Activated effector memory CD4-positive, alpha-beta T cell treated with Interleukin-2 at 50 U/mL for 16 hours (primary cell): ENCODE measurements around the gene CCS.
"Not testable (repeated sequence)": the region's sequence is repeated elsewhere in the genome, so short reads cannot be mapped to it uniquely, and the experiment has no call there.

Experiments used
- DNase-seq: peaks from one replicate; pipeline ENCODE4 v3.0.0-alpha.2; 2020

The CCS gene, protein sequence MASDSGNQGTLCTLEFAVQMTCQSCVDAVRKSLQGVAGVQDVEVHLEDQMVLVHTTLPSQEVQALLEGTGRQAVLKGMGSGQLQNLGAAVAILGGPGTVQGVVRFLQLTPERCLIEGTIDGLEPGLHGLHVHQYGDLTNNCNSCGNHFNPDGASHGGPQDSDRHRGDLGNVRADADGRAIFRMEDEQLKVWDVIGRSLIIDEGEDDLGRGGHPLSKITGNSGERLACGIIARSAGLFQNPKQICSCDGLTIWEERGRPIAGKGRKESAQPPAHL

DNA sequence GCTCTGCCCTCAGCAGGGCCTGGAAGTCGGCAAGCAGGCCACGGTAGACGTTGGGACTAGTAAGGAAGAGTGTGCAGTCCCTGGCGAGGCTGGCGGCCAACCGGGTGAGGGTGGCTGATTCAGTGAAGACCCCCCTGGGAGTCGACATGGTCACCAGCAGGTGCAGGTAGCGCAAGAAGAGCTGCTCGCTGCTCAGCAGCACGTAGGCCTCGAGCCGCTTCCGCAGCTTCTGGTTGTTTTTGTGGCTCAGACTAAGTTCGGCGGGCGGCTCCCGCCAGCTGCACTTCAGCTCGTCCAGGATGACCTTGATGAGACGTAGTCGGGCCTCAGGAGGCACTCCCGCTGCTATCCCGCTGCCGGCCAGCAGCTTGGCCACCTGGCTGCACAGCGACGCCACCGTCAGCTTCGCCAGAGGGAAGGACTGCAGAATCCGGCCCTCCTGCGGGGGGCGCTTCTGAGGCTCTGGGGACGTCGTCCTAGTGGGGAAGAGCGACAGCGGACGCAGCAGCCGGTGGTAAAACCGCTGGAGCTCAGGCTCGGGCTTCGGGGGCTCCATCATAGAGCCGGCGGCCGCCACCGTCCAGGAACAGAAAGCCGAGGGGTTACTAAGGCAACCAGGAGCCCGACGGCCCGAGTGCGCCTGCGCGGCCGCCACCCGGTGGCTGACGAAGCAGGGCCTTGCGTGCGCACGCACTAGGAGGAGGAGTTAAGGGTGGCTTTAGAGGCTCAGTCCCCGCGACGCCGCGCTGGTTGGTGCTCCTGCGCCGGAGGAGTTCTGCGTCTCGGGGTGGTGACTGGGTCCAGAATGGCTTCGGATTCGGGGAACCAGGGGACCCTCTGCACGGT, at the start of gene CCS, which contains the start of gene CCDC87:
Gene CCS, plus strand, starts transcription at position 729 of the 846 bp plus-strand sequence. Its CDS starts 77 bp downstream, at position 806.
Gene CCDC87, minus strand, starts transcription at position 607 of the 846 bp plus-strand sequence. Its CDS starts 48 bp downstream, at position 559.
- peak; percentile 97 for DNase-seq

DNA sequence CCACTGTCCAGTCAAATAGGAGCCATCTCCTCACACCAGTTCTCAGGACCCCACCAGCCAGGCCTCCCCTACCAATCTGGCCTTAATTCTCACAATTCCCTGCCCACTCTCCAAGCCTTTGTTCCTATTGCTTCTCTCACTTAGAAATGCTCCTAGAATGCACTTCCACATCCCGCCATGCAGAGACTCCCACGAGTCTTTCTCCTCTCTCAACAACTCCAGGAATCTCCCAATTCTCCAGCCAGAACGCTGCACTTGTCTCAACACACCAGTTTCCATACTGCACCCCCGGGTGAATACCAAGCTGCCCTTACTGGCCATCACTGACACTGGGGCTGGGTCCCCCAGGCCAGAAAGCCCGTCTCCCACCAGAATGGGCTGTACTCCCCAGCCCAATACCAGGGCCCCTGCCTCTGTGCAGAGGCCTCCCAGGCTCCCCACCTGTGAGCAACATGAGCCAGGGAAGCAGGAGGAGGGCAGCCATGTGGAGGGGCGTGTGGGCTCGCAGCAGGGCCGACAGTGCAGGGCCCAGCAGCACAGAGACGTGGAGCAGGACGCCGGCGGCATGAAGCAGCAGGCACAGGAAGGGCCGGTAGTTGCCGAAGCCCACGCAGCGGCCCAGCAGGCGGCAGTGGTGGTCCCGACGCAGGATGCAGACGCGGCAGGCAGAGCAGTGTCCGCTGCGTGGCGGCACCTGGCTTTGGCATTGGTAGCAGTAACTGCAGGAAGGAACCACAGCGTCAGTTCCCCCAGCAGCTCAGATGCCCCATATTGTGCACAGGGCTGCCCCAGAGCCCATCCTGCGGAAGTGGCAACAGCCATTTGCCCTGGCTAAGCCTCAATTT, 49.5 kb upstream of the CCS start:
- DNase-seq, result peak; percentile 60

DNA sequence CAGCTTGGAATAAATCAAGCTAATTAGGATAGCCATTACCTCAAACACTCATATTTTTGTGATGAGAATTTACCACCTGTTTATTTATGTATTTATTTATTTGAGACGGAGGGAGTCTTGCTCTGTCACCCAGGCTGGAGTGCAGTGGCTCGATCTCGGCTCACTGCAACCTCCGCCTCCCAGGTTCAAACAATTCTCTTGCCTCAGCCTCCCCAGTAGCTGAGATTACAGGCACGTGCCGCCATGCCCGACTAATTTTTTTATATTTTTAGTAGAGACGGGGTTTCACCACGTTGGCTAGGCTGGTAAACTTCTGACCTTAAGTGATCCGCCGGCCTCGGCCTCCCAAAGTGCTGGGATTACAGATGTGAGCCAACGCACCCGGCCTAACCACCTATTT, 48.0 kb upstream of the CCS start:
- DNase-seq, result not testable (repeated sequence)

DNA sequence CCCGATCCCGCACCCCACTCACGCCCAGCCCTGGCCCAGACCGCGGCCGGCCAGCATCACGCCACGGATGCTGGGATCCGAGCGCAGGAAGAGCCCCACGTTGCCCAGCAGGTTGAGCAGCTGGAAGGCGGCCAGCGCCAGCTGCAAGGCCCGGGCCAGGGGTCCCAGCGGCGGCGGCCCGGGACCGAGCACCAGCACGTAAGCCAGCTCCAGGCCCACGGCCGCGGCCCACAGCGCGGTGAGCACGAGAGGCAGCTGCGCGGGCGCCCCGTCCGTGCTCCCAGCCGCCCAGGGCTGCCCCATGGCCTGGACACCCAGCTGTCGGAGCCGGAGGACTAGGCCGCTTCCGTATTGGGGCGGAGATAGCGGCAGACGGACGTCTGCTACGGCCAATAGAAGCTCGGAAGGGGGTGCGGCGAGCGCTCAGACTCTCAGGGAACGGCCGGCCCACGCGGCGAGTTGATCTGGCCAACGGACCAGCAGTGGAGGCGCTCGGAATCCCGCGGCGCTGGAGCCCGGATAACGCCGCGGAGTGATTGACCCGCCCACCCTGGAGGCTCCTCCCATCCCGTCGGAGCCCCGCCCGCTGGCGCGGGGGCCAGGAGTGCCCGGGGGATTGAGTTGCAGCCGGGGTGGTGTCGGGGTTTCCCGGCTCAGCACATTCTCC, 47.2 kb upstream of the CCS start, which contains the start of gene ZDHHC24:
Gene ZDHHC24, minus strand, starts transcription at position 348 of the 667 bp plus-strand sequence. Its CDS starts 45 bp downstream, at position 303.
- DNase-seq, result peak; percentile 81

DNA sequence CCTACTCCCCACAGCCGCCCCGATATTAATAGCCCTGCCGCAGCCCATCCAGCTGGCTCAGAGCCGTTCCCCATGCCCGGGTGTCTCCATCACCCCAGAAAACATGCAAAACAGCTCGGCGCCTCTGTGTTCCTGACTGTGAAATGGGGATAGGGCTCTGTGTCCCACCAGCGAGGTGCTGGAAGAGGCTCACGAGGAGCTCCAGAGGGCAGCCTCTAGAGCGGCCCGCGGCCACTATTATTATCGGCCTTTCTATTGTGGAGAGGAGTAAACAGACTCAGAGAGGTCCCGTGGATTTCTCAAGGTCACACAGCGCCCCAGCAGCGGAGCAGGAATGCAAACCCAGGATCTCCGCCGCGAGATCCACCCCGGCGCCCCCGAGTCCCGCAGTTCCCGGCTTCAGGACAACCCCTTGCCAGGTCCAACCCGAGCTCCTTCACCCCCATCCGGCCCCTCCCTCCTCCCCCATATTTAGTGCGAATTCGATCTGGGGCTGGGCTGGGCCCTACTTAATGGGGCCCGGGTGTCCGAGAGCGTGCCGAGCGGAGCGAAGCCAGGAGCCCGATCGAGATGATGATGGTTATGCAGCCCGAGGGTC, 46.5 kb upstream of the CCS start, which contains the start of gene ACTN3:
Gene ACTN3, plus strand, starts transcription at position 536 of the 598 bp plus-strand sequence. Its CDS starts 35 bp downstream, at position 571.
- DNase-seq, result no peak

DNA sequence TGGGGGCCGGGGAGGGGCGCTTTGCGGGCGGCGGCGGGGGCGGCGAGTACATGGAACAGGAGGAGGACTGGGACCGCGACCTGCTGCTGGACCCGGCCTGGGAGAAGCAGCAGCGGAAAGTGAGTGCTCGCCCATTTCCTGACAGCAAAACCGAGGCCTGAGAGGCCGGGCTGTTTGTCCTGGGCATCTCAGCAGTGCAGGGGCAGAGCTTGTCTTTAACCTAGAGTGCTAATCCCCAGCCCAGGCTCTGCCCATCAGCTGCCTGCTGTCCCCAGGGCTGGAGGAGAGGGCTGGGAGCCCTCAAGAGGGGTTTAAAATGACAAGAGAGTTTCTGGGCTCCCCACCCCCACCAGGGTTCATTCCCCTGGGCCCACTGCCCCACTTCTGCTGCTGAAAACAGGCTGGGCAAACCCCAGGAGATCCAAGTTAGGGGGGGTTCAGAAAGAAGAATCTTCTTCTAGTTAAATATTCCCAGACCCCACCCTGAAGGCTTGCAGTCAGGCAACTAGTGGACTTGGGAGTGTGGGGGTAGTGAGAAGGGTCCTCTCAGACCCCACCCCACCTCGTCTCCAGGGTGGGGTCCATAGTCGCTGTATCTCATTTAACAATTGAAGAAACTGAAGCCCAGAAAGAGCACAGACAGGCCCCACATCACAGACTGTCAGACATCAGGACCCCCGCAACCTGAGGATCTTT, 45.9 kb upstream of the CCS start:
- no peak for DNase-seq

DNA sequence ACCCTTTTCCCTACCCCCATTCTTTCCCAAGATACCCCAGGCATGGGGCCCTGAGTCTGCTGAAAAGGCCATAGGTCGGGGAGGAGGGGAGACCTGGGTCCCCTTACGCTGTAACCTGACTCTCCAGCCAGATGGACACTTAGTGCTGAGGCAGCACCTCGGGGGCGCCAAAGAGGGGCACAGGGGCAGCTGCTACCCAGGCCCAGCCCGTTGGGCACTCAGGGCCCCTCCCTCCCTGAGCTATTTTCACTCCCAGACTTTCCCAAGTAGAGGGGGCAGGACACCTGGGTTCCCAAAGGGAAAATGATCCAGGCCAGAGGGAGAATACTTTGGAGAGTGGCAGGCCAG, 45.3 kb upstream of the CCS start:
- no peak for DNase-seq

DNA sequence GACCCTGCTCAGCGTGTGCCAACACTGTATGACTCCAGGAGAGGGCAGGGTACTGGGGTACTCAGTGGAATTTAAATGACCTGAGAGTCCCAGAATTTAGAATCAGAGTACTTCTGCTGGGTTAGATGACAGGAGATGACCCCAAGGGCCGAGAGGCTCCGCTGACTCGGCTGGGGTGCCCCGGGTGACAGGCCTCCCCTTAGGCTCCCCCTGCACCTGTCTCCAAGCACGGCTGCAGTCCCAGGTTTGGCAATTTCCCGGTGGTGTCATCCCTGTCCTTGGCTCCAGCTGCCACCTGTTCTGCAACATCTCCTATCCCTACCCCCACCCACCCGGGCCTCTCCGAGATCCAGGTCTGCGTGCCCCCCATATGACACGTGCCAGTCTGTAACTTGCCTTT, 44.9 kb upstream of the CCS start:
- no peak for DNase-seq

DNA sequence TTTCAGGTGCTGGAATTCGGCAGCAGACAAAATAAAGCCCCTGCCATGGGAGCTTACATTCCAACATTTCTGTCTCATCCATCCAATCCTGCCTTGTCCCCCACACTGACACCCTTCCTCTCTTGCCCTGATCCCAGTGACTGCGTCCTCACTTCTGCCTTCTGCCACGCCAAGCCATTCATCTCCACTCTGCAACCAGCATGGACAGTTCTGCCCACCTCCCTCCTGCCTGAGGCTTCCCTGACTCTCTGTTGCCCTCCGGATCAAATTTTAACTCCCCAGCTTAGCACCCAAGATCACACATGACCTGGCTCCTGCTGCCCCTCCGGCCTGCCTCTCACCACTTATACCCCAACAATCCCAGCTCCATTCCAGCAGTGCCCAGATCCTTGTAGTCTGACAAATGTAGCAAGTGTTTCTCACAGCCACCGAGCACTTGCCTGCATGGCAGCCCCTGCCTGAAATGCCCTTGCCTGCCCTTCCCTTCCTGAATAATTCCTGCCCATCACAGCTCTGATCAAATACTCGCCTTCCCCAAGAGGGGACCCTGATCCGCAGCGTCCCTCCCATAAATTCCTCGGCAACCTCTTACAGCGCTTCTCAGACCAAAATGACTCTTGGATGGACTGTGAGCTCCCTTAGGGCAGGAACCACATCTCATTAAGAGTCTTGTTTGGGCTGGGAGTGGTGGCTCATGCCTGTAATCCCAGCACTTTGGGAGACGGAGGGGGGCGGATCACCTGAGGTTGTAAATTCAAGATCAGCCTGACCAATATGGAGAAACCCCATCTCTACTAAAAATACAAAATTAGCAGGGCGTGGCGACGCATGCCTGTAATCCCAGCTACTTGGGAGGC, 44.0 kb upstream of the CCS start:
- DNase-seq, result no peak

DNA sequence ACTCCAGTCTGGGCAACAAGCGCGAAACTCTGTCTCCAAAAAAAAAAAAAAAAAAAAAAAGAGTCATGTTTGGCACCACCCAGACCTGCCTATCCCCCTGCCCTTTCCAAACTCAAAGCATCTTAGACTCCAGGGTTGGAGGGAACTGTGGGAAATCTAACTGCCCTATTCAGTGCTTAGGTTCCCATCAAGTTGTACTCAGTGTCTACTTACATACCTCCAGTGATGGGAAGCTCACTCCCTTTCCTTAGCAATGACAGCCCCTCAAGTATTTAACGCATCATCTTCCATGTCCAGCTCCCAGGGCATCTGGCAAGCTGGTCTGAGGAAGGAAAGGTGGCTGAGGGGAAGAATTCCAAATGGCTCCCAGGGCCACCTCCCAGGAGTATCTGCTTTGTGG, 43.3 kb upstream of the CCS start:
- no peak for DNase-seq

DNA sequence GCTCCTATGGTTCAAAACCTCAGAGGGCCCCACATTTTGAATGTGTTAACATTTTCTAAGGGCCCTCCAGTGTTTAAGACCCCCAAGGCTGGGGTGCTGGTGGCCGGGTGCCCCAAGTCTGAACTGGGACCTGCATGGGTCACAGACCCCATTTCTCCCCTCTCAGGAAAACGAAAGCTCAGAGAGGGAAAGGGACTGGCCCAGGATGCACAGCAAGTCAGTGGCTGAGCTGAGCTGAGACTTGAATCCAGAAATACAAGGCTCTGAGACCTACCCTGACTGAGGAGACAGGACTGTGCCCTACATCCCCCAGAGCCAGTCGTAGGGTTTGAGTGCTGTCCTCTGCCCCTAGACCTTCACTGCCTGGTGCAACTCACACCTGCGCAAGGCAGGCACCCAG, 42.1 kb upstream of the CCS start:
- no peak for DNase-seq

DNA sequence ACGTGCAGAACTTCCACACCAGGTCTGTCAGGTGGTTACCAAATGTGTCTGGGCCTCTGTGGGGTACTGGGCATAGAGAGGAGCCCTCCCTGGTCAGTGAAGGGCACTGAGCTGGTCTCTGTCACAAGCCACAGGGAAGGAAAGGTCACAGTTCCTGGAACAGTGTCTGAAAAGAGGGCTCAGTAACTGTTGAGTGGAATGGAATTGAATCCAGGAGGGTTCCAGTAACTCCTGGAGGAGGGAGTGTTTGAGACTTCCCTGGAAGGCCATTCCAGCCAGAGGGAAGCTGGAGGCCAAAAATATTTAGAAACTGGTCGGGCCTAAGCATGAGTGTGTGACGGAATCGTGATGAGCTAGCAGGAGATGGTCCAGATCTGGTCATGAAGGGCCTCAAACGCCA, 38.4 kb upstream of the CCS start:
- DNase-seq, result no peak

DNA sequence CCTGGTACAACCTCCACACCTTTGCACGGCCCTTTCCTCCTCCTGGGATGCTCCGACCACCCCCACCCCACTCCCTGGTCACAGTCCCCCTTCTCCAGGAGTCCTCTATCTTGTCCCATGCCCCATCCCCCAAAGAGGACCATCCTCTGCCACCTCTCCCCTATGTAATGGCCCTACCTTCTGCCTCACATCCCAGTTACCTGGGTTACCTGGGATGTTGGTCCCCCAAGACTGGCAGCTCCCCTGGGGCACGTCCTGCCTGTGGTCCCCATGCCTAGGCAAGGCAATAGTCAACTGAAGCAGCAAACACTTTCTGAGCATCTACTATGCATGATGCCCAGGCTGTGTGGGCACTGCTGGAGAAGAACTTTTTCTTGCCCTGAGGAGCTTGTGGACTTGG, 37.6 kb upstream of the CCS start:
- DNase-seq, result no peak

DNA sequence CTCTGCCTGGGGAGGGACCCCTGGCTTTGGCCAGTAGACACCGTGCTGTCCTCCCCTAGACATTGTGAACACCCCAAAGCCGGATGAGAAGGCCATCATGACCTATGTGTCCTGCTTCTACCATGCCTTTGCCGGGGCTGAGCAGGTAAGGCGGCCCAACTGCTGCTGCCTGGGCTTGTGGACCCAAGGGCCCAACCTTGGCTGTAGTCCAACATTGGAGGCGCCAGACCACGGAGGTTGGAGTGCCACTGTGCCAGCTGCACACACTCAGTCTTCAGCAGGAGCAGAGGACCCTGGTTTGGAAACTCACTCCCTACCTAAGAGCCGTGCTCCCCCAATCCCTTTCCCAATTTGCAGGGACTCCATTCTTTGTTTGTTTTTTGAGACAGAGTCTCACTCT, 36.9 kb upstream of the CCS start:
- no peak for DNase-seq

DNA sequence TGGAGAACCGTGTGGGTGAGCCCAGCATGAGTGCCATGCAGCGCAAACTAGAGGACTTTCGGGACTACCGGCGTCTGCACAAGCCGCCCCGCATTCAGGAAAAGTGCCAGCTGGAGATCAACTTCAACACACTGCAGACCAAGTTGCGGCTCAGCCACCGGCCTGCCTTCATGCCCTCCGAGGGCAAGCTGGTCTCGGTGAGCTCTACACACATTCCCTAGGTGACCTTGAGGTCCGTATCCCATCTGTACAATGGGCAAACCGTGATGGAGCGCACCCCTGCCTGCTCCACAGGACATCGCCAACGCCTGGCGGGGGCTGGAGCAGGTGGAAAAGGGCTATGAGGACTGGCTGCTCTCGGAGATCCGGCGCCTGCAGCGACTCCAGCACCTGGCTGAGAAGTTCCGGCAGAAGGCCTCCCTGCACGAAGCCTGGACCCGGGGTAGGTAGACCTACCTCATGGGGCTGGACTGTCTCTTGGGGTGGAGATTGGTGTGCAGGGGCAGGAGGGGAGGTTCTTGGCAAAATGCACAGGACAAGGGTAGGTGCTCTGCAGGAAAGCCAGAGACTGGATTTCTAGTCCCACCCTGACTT, 35.2 kb upstream of the CCS start:
- DNase-seq, result no peak

DNA sequence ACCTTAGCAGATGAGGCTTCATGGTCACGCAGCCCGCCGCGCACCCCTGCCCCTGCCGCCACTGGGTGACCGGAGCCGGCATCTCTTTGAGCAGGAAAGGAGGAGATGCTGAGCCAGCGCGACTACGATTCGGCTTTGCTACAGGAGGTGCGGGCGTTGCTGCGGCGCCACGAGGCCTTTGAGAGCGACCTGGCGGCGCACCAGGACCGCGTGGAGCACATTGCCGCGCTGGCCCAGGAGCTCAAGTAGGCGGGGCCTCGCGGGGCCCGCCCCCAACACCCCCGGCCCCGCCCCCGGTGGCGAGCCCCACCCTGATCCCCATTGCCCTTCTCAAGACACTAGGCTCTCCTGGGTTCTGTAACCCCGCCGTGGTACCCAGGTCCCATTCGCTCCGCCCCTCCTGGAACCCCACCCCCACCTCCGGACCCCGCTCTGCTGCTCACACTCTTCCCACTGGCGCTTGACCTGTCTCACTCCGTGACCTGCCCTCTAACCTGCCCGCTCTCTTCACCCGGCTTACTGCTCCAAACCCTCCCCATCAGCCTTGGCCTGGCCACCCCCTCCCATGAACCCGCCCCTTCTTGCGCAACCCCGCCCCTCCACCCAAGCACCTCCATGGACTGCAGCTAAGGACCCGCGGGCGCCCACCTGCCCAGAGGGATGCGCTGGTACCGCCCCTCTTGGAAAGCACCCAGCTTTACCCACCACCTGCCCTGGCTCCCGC, 33.7 kb upstream of the CCS start:
- DNase-seq, result no peak

DNA sequence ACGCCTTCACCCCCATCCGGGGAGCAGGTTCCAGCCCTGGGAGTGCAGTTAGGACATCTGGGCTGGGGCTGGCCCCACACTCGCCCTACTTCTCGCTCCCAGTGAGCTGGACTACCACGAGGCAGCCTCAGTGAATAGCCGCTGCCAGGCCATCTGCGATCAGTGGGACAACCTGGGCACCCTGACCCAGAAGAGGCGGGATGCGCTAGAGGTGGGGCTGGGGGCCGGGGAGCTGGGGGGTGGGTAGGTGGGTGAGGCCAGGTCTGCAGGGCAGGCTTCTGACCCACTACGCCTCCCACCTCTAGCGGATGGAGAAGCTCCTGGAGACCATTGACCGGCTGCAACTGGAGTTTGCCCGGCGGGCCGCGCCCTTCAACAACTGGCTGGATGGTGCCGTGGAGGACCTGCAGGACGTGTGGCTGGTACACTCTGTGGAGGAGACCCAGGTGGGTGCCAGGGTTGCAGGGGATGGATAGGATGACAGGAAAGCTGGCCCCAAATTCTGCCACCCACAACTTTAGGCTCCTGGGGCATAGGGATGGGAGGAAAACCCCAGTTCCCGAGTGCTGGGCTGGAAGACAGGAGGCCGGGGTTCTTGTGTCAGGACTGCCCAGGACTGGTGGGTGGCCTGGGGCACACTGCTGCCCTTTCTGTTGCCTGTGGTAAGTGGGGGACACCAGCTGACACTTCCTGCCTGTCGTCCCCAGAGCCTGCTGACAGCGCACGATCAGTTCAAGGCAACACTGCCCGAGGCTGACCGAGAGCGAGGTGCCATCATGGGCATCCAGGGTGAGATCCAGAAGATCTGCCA, 32.9 kb upstream of the CCS start:
- DNase-seq, result no peak
